ENCODE measurements around the gene UCN. TPM values are rescaled to one million over a fixed set of nuclear protein-coding genes. Genes with fewer than 3 reads are reported as not detected.
"Not testable (repeated sequence)": the region's sequence is repeated elsewhere in the genome, so short reads cannot be mapped to it uniquely, and the experiment has no call there.

Gene UCN
- polyA plus RNA-seq, 1 experiment = 0.17 TPM

GRCh38 chr2:27304488-27305240, 3.6 kb downstream of the UCN start:
- H3K27me3 ChIP-seq (ENCODE audit: control insufficient read depth, insufficient read depth, low read length) = peaks cover 18% of the 10 kb centered on the region
- H3K4me3 ChIP-seq (ENCODE audit: low read depth, low read length) = no peak overlapping the region
- ChIA-PET POLR2A (no interaction called here), CTCF (interaction anchor here (0.6 to 4.0 kb wide), 11 partner anchors 10 to 206 kb away, joined by 3 to 43 read pairs (median 7); partner anchors contain the start of gene MPV17)
- DNase-seq (ENCODE audit: low read depth) = no peak
- 0 out of 2 replicates have a peak, but pooled peaks cover under 1% of the 10 kb centered on the region for H3K36me3 ChIP-seq (ENCODE audit: control insufficient read depth, insufficient read depth, low read length)
- TF ChIP-seq CTCF (IDR thresholded peaks at IDR 0.05; ENCODE audit: insufficient read depth, low read depth, low read length) = no peak

- H3K4me3 ChIP-seq (ENCODE audit: low read depth, low read length) = no peak overlapping the region
- CTCF ChIA-PET = interaction anchor here (0.6 to 4.0 kb wide), 41 partner anchors 9 to 457 kb away, joined by 3 to 51 read pairs (median 5); partner anchors contain the start of genes MPV17, PREB and TRIM54
Observed at GRCh38 chr2:27303093-27304025, 4.9 kb downstream of the UCN start.

GRCh38 chr2:27300606-27301005, 7.6 kb downstream of the UCN start:
- peaks cover 10% of the 10 kb centered on the region for H3K27me3 ChIP-seq (ENCODE audit: control insufficient read depth, insufficient read depth, low read length)
- H3K36me3 ChIP-seq (ENCODE audit: control insufficient read depth, insufficient read depth, low read length); DNase-seq (ENCODE audit: low read depth); H3K4me3 ChIP-seq (ENCODE audit: low read depth, low read length); POLR2A ChIA-PET: not testable (repeated sequence)
- CTCF ChIA-PET = interaction anchor here (1.7 to 1.9 kb wide), 2 partner anchors 20 to 45 kb away, joined by 4 to 5 read pairs; no protein-coding TSS in a partner anchor

More at GRCh38 chr2:27303093-27304025, 4.9 kb downstream of the UCN start:
- TF ChIP-seq CTCF (IDR thresholded peaks at IDR 0.05; ENCODE audit: insufficient read depth, low read depth, low read length) = peak; percentile 87
- peaks cover 17% of the 10 kb centered on the region for H3K27me3 ChIP-seq (ENCODE audit: control insufficient read depth, insufficient read depth, low read length)
- POLR2A ChIA-PET = interaction anchor here (0.6 kb wide), 1 partner anchor 112 kb away, joined by 3 read pairs; no protein-coding TSS in a partner anchor
- DNase-seq (ENCODE audit: low read depth) = no peak
- H3K36me3 ChIP-seq (ENCODE audit: control insufficient read depth, insufficient read depth, low read length) = no peaks in the 10 kb centered on the region

GRCh38 chr2:27298391-27299080, 9.7 kb downstream of the UCN start:
- ChIA-PET CTCF (interaction anchor here (0.6 to 1.7 kb wide), 5 partner anchors 16 to 343 kb away, joined by 3 to 8 read pairs (median 4); partner anchors contain the start of gene TRIM54), POLR2A (no interaction called here)
- peaks cover 5% of the 10 kb centered on the region for H3K27me3 ChIP-seq (ENCODE audit: control insufficient read depth, insufficient read depth, low read length)
- no peak for DNase-seq (ENCODE audit: low read depth)
- TF ChIP-seq CTCF (IDR thresholded peaks at IDR 0.05; ENCODE audit: insufficient read depth, low read depth, low read length) = no peak
- H3K4me3 ChIP-seq (ENCODE audit: low read depth, low read length) = no peak overlapping the region
- no peaks in the 10 kb centered on the region for H3K36me3 ChIP-seq (ENCODE audit: control insufficient read depth, insufficient read depth, low read length)

GRCh38 chr2:27297195-27297594, 11.1 kb downstream of the UCN start:
- POLR2A ChIA-PET = no interaction called here
- Histone ChIP-seq H3K36me3 (ENCODE audit: control insufficient read depth, insufficient read depth, low read length) (no peaks in the 10 kb centered on the region), H3K4me3 (ENCODE audit: low read depth, low read length) (no peak overlapping the region), H3K27me3 (ENCODE audit: control insufficient read depth, insufficient read depth, low read length) (peaks cover 5% of the 10 kb centered on the region)
- no peak for DNase-seq (ENCODE audit: low read depth)
- CTCF ChIA-PET = interaction anchor here (0.7 to 1.0 kb wide), 3 partner anchors 9 to 17 kb away, joined by 3 to 7 read pairs (median 4); no protein-coding TSS in a partner anchor
- TF ChIP-seq CTCF (IDR thresholded peaks at IDR 0.05; ENCODE audit: insufficient read depth, low read depth, low read length) = no peak

Data from BJ (cell line).